GM23338 (cell line): Measurements from ENCODE around the gene HSPA2. TPM values are rescaled to one million over a fixed set of nuclear protein-coding genes. Genes with fewer than 3 reads are reported as not detected.

ENCODE experiments used
- ATAC-seq: fragments of 200-7000 bp; cut with Tn5 transposase; 3 replicates; pipeline ENCODE4 v1.9.1; 2020
- DNase-seq: peaks from one replicate; pipeline ENCODE4 v3.0.0-alpha.2; 2015; ENCODE audit warnings: low spot score
- H2AFZ ChIP-seq: fragments of 200-600 bp; sonication (generic); 2 replicates; pipeline ENCODE4 v1.8.0; 2016; ENCODE audit warnings: antibody characterized with exemption, mild to moderate bottlenecking, moderate library complexity
- H3F3A ChIP-seq: fragments of 200-600 bp; sonication (generic); replicated peaks from 2 replicates; pipeline ENCODE4 v1.8.0; 2017; ENCODE audit warnings: antibody characterized with exemption, mixed run types, low read depth
- H3K27ac ChIP-seq: fragments of 200-600 bp; sonication (generic); 2 replicates; pipeline ENCODE4 v1.6.1; 2016; ENCODE audit warnings: low read depth
- H3K27me3 ChIP-seq: fragments of 200-600 bp; sonication (generic); 2 replicates; pipeline ENCODE4 v1.8.0; 2016; ENCODE audit warnings: mild to moderate bottlenecking, mixed run types, moderate library complexity; ENCODE audit not compliant: insufficient read depth
- H3K36me3 ChIP-seq: fragments of 200-600 bp; sonication (generic); 2 replicates; pipeline ENCODE4 v1.8.0; 2016; ENCODE audit warnings: mild to moderate bottlenecking; ENCODE audit not compliant: insufficient read depth
- H3K4me1 ChIP-seq: fragments of 200-600 bp; sonication (generic); 2 replicates; pipeline ENCODE4 v1.8.0; 2016; ENCODE audit warnings: mild to moderate bottlenecking, moderate library complexity; ENCODE audit not compliant: insufficient read depth
- H3K4me2 ChIP-seq: fragments of 200-600 bp; sonication (generic); 2 replicates; pipeline ENCODE4 v1.7.1; 2017; ENCODE audit warnings: mixed run types
- H3K4me3 ChIP-seq: fragments of 200-600 bp; sonication (generic); 2 replicates; pipeline ENCODE4 v1.6.1; 2016; ENCODE audit warnings: mixed run types
- H3K79me2 ChIP-seq: fragments of 200-600 bp; sonication (generic); replicated peaks from 2 replicates; pipeline ENCODE4 v1.8.0; 2017; ENCODE audit warnings: mild to moderate bottlenecking; ENCODE audit not compliant: insufficient read depth
- H3K9me2 ChIP-seq: fragments of 200-600 bp; sonication (generic); 2 replicates; pipeline ENCODE4 v1.8.0; 2017; ENCODE audit not compliant: insufficient read depth
- H4K20me1 ChIP-seq: fragments of 200-600 bp; sonication (generic); replicated peaks from 2 replicates; pipeline ENCODE4 v1.8.0; 2017; ENCODE audit warnings: mild to moderate bottlenecking; ENCODE audit not compliant: insufficient read depth
- H3K27ac Mint-ChIP-seq: 2 replicates; pipeline ENCODE4 v1.8.0; 2020; ENCODE audit warnings: inconsistent platforms, mild to moderate bottlenecking, moderate library complexity, mixed read lengths
- H3K27me3 Mint-ChIP-seq: 3 replicates; pipeline ENCODE4 v1.8.0; 2022; ENCODE audit warnings: low read depth, mild to moderate bottlenecking, moderate library complexity, mixed read lengths, inconsistent platforms; ENCODE audit not compliant: insufficient read depth, poor library complexity
- H3K36me3 Mint-ChIP-seq: 3 replicates; pipeline ENCODE4 v1.8.0; 2021; ENCODE audit warnings: low read depth, mild to moderate bottlenecking, inconsistent platforms, moderate library complexity, mixed read lengths
- H3K4me1 Mint-ChIP-seq: 3 replicates; pipeline ENCODE4 v1.8.0; 2020; ENCODE audit warnings: mild to moderate bottlenecking, inconsistent platforms, mixed read lengths
- H3K4me3 Mint-ChIP-seq: 3 replicates; pipeline ENCODE4 v1.8.0; 2021; ENCODE audit warnings: moderate library complexity, mild to moderate bottlenecking, inconsistent platforms, mixed read lengths
- H3K9me3 Mint-ChIP-seq: 3 replicates; pipeline ENCODE4 v1.8.0; 2020; ENCODE audit warnings: moderate library complexity, mild to moderate bottlenecking, inconsistent platforms, mixed read lengths
- CTCF ChIP-seq, 2 experiments: fragments of 200-600 bp in 1 of 2; sonication (generic) in 1 of 2; conservative IDR thresholded peaks; 2 replicates each; pipeline versions ENCODE4 v1.5.1 to v1.6.1; 2016 to 2017; ENCODE audit warnings: antibody characterized with exemption in 2 of 2, low read depth in 2 of 2, mild to moderate bottlenecking in 2 of 2, moderate library complexity in 1 of 2
- ETS1 ChIP-seq: IDR thresholded peaks from 2 replicates; pipeline ENCODE4 v1.6.1; 2016; ENCODE audit warnings: antibody characterized with exemption
- POLR2AphosphoS5 ChIP-seq: IDR thresholded peaks from 2 replicates; pipeline ENCODE4 v1.6.1; 2016; ENCODE audit warnings: antibody characterized with exemption, low read depth
- REST ChIP-seq: IDR thresholded peaks from one replicate; pipeline ENCODE4 v1.6.1; 2018; ENCODE audit warnings: antibody characterized with exemption; ENCODE audit not compliant: unreplicated experiment
- STAT1 ChIP-seq: IDR thresholded peaks from one replicate; pipeline ENCODE4 v1.6.1; 2016; ENCODE audit warnings: antibody characterized with exemption; ENCODE audit not compliant: unreplicated experiment
- polyA plus RNA-seq: library from polyadenylated mRNA; unstranded; fragments of >200 nt; fragmentation: Nextera tagmentation; extraction: Ambion mirVana; gene quantifications from 2 replicates; pipeline ENCODE4 v1.2.1, GENCODE V29; 2016
- total RNA-seq: library from RNA; depleted of rRNA; stranded (reverse); fragments of >200 nt; shearing (Covaris generic); gene quantifications from 2 replicates; pipeline ENCODE4 v1.2.3, GENCODE V29; 2014

Gene HSPA2
- total and polyA plus RNA-seq, 2 experiments from 2014 or later, result 88.5 to 130 TPM

- TF ChIP-seq CTCF (conservative IDR thresholded peaks at IDR 0.05; ENCODE audit: low read depth in 2 of 2) (no peak), ETS1 (no peak), STAT1 (no peak)
Observed at GRCh38 chr14:64513271-64513670, 27.3 kb upstream of the HSPA2 start (continued).

- Histone ChIP-seq H3K9me2 (no peaks in the 10 kb centered on the region), H3K27me3 (no peaks in the 10 kb centered on the region), H3K79me2 (peaks cover 99% of the 10 kb centered on the region), H4K20me1 (peaks cover 29% of the 10 kb centered on the region), H3K36me3 (no peaks in the 10 kb centered on the region), H2AFZ (no peak overlapping the region), H3K27ac (no peak overlapping the region), H3K4me2 (no peak overlapping the region), H3F3A (no peaks in the 10 kb centered on the region), H3K4me1 (peaks cover 11% of the 10 kb centered on the region; the same call in 1 of the 2 replicates), H3K4me3 (no peak overlapping the region)
- TF ChIP-seq POLR2AphosphoS5 (no peak), REST (no peak), CTCF (conservative IDR thresholded peaks at IDR 0.05; ENCODE audit: low read depth in 2 of 2) (no peak)
- Mint-ChIP-seq H3K4me3 (no peak overlapping the region), H3K9me3 (no peaks in the 10 kb centered on the region; the same call in 2 of the 3 replicates), H3K4me1 (peaks cover 14% of the 10 kb centered on the region), H3K36me3 (no peaks in the 10 kb centered on the region; the same call in 2 of the 3 replicates), H3K27ac (no peak overlapping the region), H3K27me3 (no peaks in the 10 kb centered on the region)
- ATAC-seq (no peak), DNase-seq (no peak)
Observed at GRCh38 chr14:64515053-64515452, 25.5 kb upstream of the HSPA2 start.
